ENCODE data around the gene HLX. TPM values are rescaled to one million over a fixed set of nuclear protein-coding genes. Genes with fewer than 3 reads are reported as not detected.

HLX gene
- total RNA-seq, 1 experiment from 2014 or later: 5.3 TPM

GRCh38 chr1:220882061-220882891 lies 3.0 kb downstream of the HLX start:
- no peak for DNase-seq (ENCODE audit: low spot score)

- DNase-seq (ENCODE audit: low spot score): no peak
Observed at GRCh38 chr1:220884109-220884980, 5.1 kb downstream of the HLX start.

GRCh38 chr1:220884981-220885918 lies 6.0 kb downstream of the HLX start:
- no peak for DNase-seq (ENCODE audit: low spot score)

- DNase-seq (ENCODE audit: low spot score): no peak
Observed at GRCh38 chr1:220885971-220886370, 6.7 kb downstream of the HLX start.

GRCh38 chr1:220886470-220887201 lies 7.4 kb downstream of the HLX start:
- DNase-seq (ENCODE audit: low spot score): no peak

GRCh38 chr1:220887202-220887519 lies 7.9 kb downstream of the HLX start:
- DNase-seq (ENCODE audit: low spot score): no peak

GRCh38 chr1:220887520-220888416 lies 8.5 kb downstream of the HLX start:
- no peak for DNase-seq (ENCODE audit: low spot score)

GRCh38 chr1:220888417-220888986 lies 9.3 kb downstream of the HLX start:
- DNase-seq (ENCODE audit: low spot score): no peak

- DNase-seq (ENCODE audit: low spot score): no peak
Observed at GRCh38 chr1:220889333-220889732, 10.1 kb downstream of the HLX start.

- no peak for DNase-seq (ENCODE audit: low spot score)
Observed at GRCh38 chr1:220889848-220890287, 10.6 kb downstream of the HLX start.

- DNase-seq (ENCODE audit: low spot score): no peak
Observed at GRCh38 chr1:220890602-220891001, 11.4 kb downstream of the HLX start.

- no peak for DNase-seq (ENCODE audit: low spot score)
Observed at GRCh38 chr1:220891224-220892085, 12.2 kb downstream of the HLX start.

- DNase-seq (ENCODE audit: low spot score): no peak
Observed at GRCh38 chr1:220892086-220892376, 12.8 kb downstream of the HLX start.

- DNase-seq (ENCODE audit: low spot score): no peak
Observed at GRCh38 chr1:220892997-220893700, 13.9 kb downstream of the HLX start.

- DNase-seq (ENCODE audit: low spot score): no peak
Observed at GRCh38 chr1:220893701-220894024, 14.4 kb downstream of the HLX start.

GRCh38 chr1:220894025-220894923 lies 15.0 kb downstream of the HLX start:
- no peak for DNase-seq (ENCODE audit: low spot score)

GRCh38 chr1:220894924-220895256 lies 15.6 kb downstream of the HLX start:
- no peak for DNase-seq (ENCODE audit: low spot score)

Measured in A172 (cell line).